HG03064 (cell line): Measurements from ENCODE around the gene NT5C1B.

Experiments
- ATAC-seq: cut with Tn5 transposase; IDR thresholded peaks from one replicate; pipeline ENCODE4 v1.9.1; 2021; ENCODE audit warnings: low read depth; ENCODE audit not compliant: unreplicated experiment

The NT5C1B gene

DNA sequence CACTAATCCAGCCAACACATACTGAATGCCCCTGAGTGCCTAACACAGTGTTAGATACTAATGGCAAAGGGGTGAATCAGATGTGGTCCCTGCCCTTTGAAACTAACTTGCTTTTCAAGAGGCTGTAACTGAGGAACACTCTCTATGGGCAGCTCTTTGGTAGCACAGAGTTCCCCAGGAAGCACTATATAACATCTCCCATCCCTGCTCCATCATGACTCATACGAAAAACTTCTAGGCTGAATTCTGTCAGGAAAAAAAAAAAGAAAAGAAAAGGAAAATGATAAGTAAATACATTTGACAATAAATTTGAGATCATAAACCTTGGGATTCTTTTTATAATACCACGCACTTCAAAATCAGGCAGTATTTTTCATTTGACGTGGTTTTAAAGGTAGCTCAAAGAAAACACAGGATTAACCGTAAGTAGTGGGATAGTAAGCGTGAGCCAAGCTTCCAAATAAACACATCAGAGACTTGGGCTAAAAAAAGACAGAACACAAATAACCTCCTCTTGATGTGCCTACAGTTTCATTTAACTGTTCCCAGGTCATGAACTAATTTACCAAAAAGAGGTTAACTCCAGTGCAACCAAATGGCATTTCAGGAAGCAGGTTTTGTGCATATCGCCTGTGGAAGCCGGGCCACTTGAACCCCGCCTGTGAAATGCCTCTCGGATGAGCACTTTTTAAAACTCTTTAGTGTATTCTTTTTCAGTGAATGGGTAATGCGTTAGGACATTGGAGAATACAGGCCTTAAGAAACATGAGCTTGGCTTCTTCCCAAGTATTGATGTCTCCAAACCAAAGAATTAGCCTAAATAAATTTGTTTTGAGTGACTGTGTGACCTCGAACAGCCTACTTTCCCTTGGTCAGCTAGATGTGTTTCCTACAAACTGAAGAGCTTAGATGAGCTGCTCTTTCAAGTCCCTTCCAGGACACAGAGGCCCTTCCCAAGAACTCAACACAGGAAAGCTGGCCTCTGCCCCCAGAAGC, 71.0 kb downstream of the NT5C1B start:
- ATAC-seq = no peak

DNA sequence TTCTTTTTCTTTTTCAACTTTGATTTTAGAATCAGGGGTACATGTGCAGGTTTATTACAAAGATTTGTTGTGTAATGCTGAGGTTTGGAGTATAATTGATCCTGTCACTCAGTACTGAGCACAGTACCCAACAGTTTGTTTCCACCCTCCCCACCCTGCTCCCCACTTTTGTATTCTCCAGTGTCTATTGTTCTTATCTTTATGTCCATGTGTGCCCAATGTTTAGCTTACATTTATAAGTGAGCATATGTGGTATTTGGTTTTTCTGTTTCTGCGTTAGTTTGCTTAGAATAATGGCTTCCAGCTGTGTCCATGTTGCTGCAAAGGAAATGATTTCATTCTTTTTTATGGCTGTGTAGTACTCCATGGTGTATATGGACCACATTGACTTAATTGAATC, 72.0 kb downstream of the NT5C1B start:
- ATAC-seq = no peak

DNA sequence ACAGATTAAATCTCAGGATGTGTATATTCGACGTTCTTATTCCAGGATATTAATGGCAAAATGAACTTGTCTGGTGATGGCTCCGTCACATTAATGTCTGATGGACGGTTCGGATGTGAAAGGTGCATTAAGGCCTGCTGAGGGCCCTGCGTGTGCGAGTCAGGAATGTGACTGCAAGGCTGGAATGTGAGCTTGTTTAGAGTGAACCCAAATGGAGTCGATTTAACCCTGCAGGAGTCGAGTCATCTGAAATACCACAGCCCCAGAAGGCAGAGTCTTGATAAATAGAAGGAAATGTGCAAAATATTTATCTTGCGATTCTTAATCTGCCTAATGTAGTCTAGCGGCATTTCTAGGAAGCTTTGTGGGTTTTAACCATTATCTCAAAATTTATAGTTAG, 73.3 kb downstream of the NT5C1B start:
- no peak for ATAC-seq

DNA sequence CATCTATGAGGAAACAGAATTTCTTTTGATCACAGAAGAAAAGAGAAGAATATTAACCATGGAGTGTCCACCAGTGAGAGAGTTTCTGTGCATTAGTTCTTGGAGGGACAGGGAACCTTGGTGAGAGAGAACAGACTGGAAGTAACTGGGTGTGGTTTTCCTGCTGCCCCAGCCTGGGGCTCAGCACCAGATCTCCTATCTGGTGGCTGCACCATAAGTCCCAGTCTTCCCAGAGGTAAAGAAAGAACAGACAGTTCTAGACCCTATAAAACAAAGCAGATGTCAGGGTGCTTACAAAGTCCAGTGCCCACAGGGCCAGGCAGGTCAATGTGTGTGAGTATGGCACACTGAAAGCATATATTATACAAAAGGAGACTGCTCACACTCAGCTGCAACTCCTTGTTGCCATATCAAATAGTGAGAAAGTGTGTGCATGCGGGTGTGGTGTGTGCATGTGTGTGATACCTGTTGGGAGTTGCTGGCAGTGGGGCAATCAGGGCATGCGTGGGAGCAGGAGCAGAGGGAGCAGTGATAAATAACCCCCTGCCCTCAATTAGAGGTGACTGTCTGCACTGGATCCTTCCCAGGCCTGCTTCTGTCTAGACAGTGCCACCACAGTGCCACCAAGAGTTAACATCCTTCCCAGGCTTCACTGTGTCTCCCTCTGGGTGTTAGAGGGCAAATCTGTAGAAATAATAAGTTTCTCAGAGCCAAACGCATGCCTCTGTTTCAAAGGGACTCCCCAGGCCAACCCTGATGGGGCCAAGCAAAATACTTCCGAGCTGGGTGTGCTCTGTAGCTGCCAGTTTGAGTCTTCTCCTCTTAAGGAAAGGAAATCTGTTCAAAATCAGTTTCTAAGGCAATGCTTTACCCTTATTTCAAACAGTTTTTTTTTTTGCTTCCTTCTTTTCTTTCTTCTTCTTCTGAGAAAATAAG, 74.6 kb downstream of the NT5C1B start:
- no peak for ATAC-seq
